ENCODE results near the gene TIAM2. TPM values are rescaled to one million over a fixed set of nuclear protein-coding genes. Genes with fewer than 3 reads are reported as not detected.

Gene TIAM2
- total RNA-seq, 2 experiments from 2014 or later, result 10.6 to 11.0 TPM

- Mint-ChIP-seq H3K4me3 (peak overlapping the region; percentile 37), H3K36me3 (no peaks in the 10 kb centered on the region), H3K9me3 (no peaks in the 10 kb centered on the region), H3K4me1 (ENCODE audit: low read depth) (peaks cover 41% of the 10 kb centered on the region), H3K27ac (peak overlapping the region; percentile 57), H3K27me3 (no peaks in the 10 kb centered on the region)
- POLR2A ChIA-PET, result interaction anchor here (1.1 to 2.1 kb wide), 4 partner anchors 18 to 126 kb away, joined by 3 to 15 read pairs (median 6); no protein-coding TSS in a partner anchor
- CTCF ChIA-PET, result interaction anchor here (0.8 to 1.9 kb wide), 6 partner anchors 11 to 259 kb away, joined by 3 to 9 read pairs (median 4); no protein-coding TSS in a partner anchor
- DNase-seq, result no peak
- intact Hi-C loops (cut with micrococcal nuclease), result loop anchor here (10.0 kb wide), 2 partner anchors 436 to 1066 kb away; no protein-coding TSS in a partner anchor
Measured at GRCh38 chr6:155188707-155189496, 193.8 kb downstream of the TIAM2 start.

DNA sequence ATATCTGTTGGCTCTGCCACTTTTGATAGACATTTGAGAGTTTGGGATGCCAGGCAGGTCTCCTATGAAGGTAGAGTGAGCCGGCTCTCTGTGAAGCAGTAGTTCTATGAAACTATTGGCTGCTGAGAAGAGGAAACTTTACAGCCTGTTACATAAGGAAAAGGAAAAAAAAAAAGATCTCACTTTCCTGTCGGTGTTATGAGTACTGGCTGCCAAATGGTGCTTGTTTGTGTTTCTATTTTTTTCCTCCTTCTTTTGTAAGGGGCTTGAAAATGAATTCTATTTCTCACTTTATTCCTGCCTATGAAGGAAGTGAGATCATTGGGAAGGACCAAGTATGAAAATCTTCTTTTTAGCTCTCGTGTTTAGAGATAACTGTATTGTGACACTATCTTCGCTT is 195.6 kb downstream of the TIAM2 start:
- ChIA-PET POLR2A (no interaction called here), CTCF (interaction anchor here (1.5 kb wide), 1 partner anchor 58 kb away, joined by 3 read pairs; no protein-coding TSS in a partner anchor)
- intact Hi-C loops (cut with micrococcal nuclease), result no loop called here
- Mint-ChIP-seq H3K4me3 (no peak overlapping the region), H3K27me3 (no peaks in the 10 kb centered on the region), H3K9me3 (no peaks in the 10 kb centered on the region), H3K27ac (no peak overlapping the region), H3K4me1 (ENCODE audit: low read depth) (peaks cover 38% of the 10 kb centered on the region), H3K36me3 (no peaks in the 10 kb centered on the region)
- no peak for DNase-seq

GRCh38 chr6:155193526-155193925 is 198.4 kb downstream of the TIAM2 start:
- no peak overlapping the region for H3K27ac Mint-ChIP-seq
- H3K9me3 Mint-ChIP-seq, result peaks cover 9% of the 10 kb centered on the region
- peaks cover 2% of the 10 kb centered on the region for H3K36me3 Mint-ChIP-seq
- ChIA-PET POLR2A (no interaction called here), CTCF (no interaction called here)
- H3K4me3 Mint-ChIP-seq, result no peak overlapping the region
- H3K4me1 Mint-ChIP-seq (ENCODE audit: low read depth), result peaks cover 17% of the 10 kb centered on the region
- no peaks in the 10 kb centered on the region for H3K27me3 Mint-ChIP-seq
- no peak for DNase-seq
- intact Hi-C loops (cut with micrococcal nuclease), result no loop called here

- ChIA-PET POLR2A (no interaction called here), CTCF (no interaction called here)
- Mint-ChIP-seq H3K4me3 (no peak overlapping the region), H3K27me3 (no peaks in the 10 kb centered on the region), H3K4me1 (ENCODE audit: low read depth) (peaks cover 9% of the 10 kb centered on the region), H3K9me3 (peaks cover 9% of the 10 kb centered on the region), H3K36me3 (peaks cover 2% of the 10 kb centered on the region), H3K27ac (no peak overlapping the region)
- no peak for DNase-seq
- intact Hi-C loops (cut with micrococcal nuclease), result no loop called here
Measured at GRCh38 chr6:155194399-155194798, 199.3 kb downstream of the TIAM2 start.

DNA sequence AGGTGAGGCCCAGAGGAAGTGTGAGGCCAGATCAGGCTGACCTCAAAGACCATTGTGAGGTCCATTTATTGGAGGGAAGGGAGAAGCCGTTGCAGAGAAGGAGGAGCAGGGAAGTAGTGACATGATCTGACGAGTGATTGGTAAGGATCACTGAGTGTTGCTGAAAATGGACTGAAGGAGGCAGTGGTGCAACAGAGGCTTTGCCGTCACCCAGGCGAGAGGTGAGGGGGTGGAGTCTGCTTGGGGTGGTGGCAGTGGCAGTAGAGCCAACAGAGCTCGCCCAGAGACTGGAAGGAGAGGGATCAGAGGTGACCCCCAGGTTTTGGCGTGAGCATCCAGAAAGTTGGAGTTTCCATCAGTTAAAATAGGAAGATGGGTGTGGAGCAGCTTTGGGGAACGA is 200.8 kb downstream of the TIAM2 start:
- H3K36me3 Mint-ChIP-seq, result peaks cover 2% of the 10 kb centered on the region
- intact Hi-C loops (cut with micrococcal nuclease), result no loop called here
- H3K9me3 Mint-ChIP-seq, result peaks cover 9% of the 10 kb centered on the region
- no peaks in the 10 kb centered on the region for H3K4me1 Mint-ChIP-seq (ENCODE audit: low read depth)
- no peaks in the 10 kb centered on the region for H3K27me3 Mint-ChIP-seq
- no peak overlapping the region for H3K27ac Mint-ChIP-seq
- ChIA-PET POLR2A (no interaction called here), CTCF (no interaction called here)
- DNase-seq, result no peak
- no peak overlapping the region for H3K4me3 Mint-ChIP-seq

- H3K27me3 Mint-ChIP-seq, result no peaks in the 10 kb centered on the region
- no peak for DNase-seq
- peaks cover 9% of the 10 kb centered on the region for H3K9me3 Mint-ChIP-seq
- H3K4me3 Mint-ChIP-seq, result no peak overlapping the region
- peaks cover 2% of the 10 kb centered on the region for H3K36me3 Mint-ChIP-seq
- POLR2A ChIA-PET, result no interaction called here
- intact Hi-C loops (cut with micrococcal nuclease), result no loop called here
- no peaks in the 10 kb centered on the region for H3K4me1 Mint-ChIP-seq (ENCODE audit: low read depth)
- no peak overlapping the region for H3K27ac Mint-ChIP-seq
- CTCF ChIA-PET, result no interaction called here
Measured at GRCh38 chr6:155196911-155197310, 201.8 kb downstream of the TIAM2 start.

DNA sequence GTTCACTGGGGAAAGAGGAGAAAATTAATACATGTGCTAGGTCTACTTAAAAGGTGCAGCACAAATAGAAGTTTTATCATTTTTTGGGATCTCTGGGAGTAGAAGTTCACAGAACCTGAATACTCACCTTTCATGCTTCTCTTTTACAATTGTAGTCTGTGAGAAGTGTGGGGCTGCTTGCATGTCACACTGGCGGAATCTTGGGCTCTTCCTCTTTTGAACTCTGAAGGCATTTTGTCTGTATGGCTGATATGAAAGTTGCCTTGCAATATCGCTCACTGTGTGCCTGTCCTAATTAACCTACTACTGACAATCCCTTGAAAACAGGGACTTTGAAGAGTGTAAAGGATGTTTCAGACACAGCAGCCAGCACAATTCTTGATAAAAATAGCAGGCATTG is 202.8 kb downstream of the TIAM2 start:
- CTCF ChIA-PET, result no interaction called here
- peaks cover 9% of the 10 kb centered on the region for H3K9me3 Mint-ChIP-seq
- intact Hi-C loops (cut with micrococcal nuclease), result no loop called here
- DNase-seq, result no peak
- no peak overlapping the region for H3K4me3 Mint-ChIP-seq
- no peak overlapping the region for H3K27ac Mint-ChIP-seq
- H3K27me3 Mint-ChIP-seq, result no peaks in the 10 kb centered on the region
- POLR2A ChIA-PET, result no interaction called here
- peaks cover 2% of the 10 kb centered on the region for H3K36me3 Mint-ChIP-seq
- H3K4me1 Mint-ChIP-seq (ENCODE audit: low read depth), result no peaks in the 10 kb centered on the region

DNA sequence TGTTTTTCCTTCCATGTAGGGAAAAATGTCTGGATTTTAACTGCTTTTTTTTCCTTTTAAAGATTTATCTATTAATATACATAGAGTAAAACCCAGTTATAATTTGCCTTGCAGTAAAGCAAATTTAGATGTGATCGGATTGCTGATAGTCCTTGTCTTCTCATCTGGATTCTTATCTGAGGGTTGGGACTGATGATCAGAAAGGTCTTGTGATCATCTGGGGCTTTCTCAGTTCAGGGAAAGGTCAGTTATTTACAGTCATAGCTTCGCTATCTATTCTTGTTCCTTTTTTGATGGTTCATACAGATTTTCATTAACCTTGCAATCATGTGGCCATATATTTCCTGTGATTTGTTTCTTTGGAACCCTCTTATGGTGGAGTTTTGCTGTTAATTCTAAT is 204.9 kb downstream of the TIAM2 start:
- Mint-ChIP-seq H3K4me1 (ENCODE audit: low read depth) (no peaks in the 10 kb centered on the region), H3K27me3 (no peaks in the 10 kb centered on the region), H3K27ac (no peak overlapping the region), H3K36me3 (peaks cover 2% of the 10 kb centered on the region), H3K9me3 (peaks cover 9% of the 10 kb centered on the region), H3K4me3 (no peak overlapping the region)
- ChIA-PET POLR2A (no interaction called here), CTCF (no interaction called here)
- DNase-seq, result no peak
- intact Hi-C loops (cut with micrococcal nuclease), result no loop called here

- ChIA-PET POLR2A (no interaction called here), CTCF (interaction anchor here (0.6 kb wide), 1 partner anchor 677 kb away, joined by 4 read pairs; no protein-coding TSS in a partner anchor)
- H3K9me3 Mint-ChIP-seq, result peaks cover 9% of the 10 kb centered on the region
- H3K36me3 Mint-ChIP-seq, result peaks cover 2% of the 10 kb centered on the region
- intact Hi-C loops (cut with micrococcal nuclease), result no loop called here
- no peaks in the 10 kb centered on the region for H3K27me3 Mint-ChIP-seq
- no peak overlapping the region for H3K27ac Mint-ChIP-seq
- DNase-seq, result no peak
- H3K4me3 Mint-ChIP-seq, result no peak overlapping the region
- no peaks in the 10 kb centered on the region for H3K4me1 Mint-ChIP-seq (ENCODE audit: low read depth)
Measured at GRCh38 chr6:155201461-155202226, 206.5 kb downstream of the TIAM2 start.

GRCh38 chr6:155207223-155207622 is 212.1 kb downstream of the TIAM2 start:
- CTCF ChIA-PET, result no interaction called here
- DNase-seq, result no peak
- H3K4me3 Mint-ChIP-seq, result no peak overlapping the region
- H3K9me3 Mint-ChIP-seq, result no peaks in the 10 kb centered on the region
- intact Hi-C loops (cut with micrococcal nuclease), result no loop called here
- no peaks in the 10 kb centered on the region for H3K27me3 Mint-ChIP-seq
- POLR2A ChIA-PET, result no interaction called here
- H3K4me1 Mint-ChIP-seq (ENCODE audit: low read depth), result no peaks in the 10 kb centered on the region
- H3K36me3 Mint-ChIP-seq, result no peaks in the 10 kb centered on the region
- H3K27ac Mint-ChIP-seq, result no peak overlapping the region

- intact Hi-C loops (cut with micrococcal nuclease), result no loop called here
- Mint-ChIP-seq H3K27me3 (peaks cover 1% of the 10 kb centered on the region), H3K4me1 (ENCODE audit: low read depth) (no peaks in the 10 kb centered on the region), H3K36me3 (no peaks in the 10 kb centered on the region), H3K4me3 (no peak overlapping the region), H3K9me3 (no peaks in the 10 kb centered on the region), H3K27ac (no peak overlapping the region)
- ChIA-PET CTCF (no interaction called here), POLR2A (no interaction called here)
- no peak for DNase-seq
Measured at GRCh38 chr6:155212106-155212505, 217.0 kb downstream of the TIAM2 start.

DNA sequence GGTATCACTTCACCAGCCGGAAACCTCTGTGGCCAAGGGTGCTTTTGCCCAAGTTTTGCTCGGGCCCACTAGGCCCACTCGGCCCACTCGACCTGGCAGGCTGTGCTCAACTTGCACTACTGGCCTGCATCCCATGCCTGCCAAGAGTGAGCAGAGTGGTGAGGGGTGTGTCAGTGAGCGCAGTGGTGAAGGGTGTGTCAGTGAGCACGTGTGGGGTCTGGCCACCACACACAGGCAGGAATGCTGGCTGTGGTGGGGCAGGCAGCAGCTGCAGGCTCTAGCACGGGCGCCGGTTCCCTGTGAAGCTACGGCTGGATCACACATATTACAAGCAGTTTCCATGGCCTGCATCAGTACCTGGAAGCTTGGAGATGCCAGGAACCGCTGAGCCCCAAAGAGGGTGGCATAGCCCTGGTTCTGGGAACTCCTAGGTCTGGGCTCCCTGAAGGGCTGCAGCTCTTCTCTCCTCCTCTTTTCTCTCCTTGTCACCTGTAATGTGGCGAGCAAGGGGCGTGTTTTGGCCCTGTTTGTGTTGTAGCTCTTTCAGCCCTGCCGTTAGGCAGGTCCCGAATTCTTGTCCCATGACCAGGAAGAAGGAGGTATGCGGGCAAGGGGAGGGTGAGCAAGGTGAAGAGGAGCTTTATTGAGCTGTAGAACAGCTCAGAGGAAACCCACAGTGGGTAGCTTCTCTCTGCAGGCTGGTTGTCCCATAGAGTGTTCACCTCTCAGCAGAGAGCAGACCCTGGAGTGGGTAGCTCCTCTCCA is 217.7 kb downstream of the TIAM2 start:
- Mint-ChIP-seq H3K4me1 (ENCODE audit: low read depth) (no peaks in the 10 kb centered on the region), H3K27ac (no peak overlapping the region)
- intact Hi-C loops (cut with micrococcal nuclease), result no loop called here

More for the DNA sequence above, 217.7 kb downstream of the TIAM2 start:
- ChIA-PET POLR2A (no interaction called here), CTCF (no interaction called here)
- H3K9me3 Mint-ChIP-seq, result no peaks in the 10 kb centered on the region
- no peak for DNase-seq
- H3K36me3 Mint-ChIP-seq, result no peaks in the 10 kb centered on the region
- H3K4me3 Mint-ChIP-seq, result no peak overlapping the region
- H3K27me3 Mint-ChIP-seq, result peaks cover 1% of the 10 kb centered on the region

Measured in activated CD4-positive, alpha-beta memory T cell treated with anti-CD3 and anti-CD28 coated beads for 36 hours (primary cell).